Stimulated activated CD4-positive, alpha-beta T cell treated with anti-CD3 and anti-CD28 coated beads, Interleukin-2, amount 100 ng/mL, for 48 hours (primary cell): ENCODE measurements around the gene CNDP1.

Source experiments
- DNase-seq, 2 donors: peaks; one replicate each; pipeline ENCODE4 v3.0.0-alpha.2; 2020

Gene CNDP1

GRCh38 chr18:74507097-74507881, 27.0 kb upstream of the CNDP1 start:
- DNase-seq = no peak

GRCh38 chr18:74507927-74508326, 26.4 kb upstream of the CNDP1 start:
- no peak for DNase-seq

- DNase-seq = no peak
Measured at GRCh38 chr18:74508366-74508765, 25.9 kb upstream of the CNDP1 start.

- no peak for DNase-seq
Measured at GRCh38 chr18:74508821-74509225, 25.5 kb upstream of the CNDP1 start.

GRCh38 chr18:74509856-74510769, 24.2 kb upstream of the CNDP1 start:
- DNase-seq = no peak

- DNase-seq = no peak
Measured at GRCh38 chr18:74510770-74511095, 23.6 kb upstream of the CNDP1 start.

GRCh38 chr18:74511823-74512222, 22.5 kb upstream of the CNDP1 start:
- no peak for DNase-seq

GRCh38 chr18:74512321-74513053, 21.8 kb upstream of the CNDP1 start:
- no peak for DNase-seq

GRCh38 chr18:74513149-74513882, 21.0 kb upstream of the CNDP1 start:
- DNase-seq = no peak

- DNase-seq = no peak
Measured at GRCh38 chr18:74513883-74514205, 20.5 kb upstream of the CNDP1 start.

GRCh38 chr18:74514860-74515495, 19.3 kb upstream of the CNDP1 start:
- DNase-seq = no peak

- DNase-seq = no peak
Measured at GRCh38 chr18:74515620-74516231, 18.6 kb upstream of the CNDP1 start.

GRCh38 chr18:74516271-74517235, 17.7 kb upstream of the CNDP1 start:
- DNase-seq = no peak

GRCh38 chr18:74517236-74517630, 17.1 kb upstream of the CNDP1 start:
- no peak for DNase-seq

- DNase-seq = no peak
Measured at GRCh38 chr18:74518456-74519295, 15.6 kb upstream of the CNDP1 start.

GRCh38 chr18:74519320-74520095, 14.8 kb upstream of the CNDP1 start:
- no peak for DNase-seq

GRCh38 chr18:74520096-74520833, 14.0 kb upstream of the CNDP1 start:
- no peak for DNase-seq

GRCh38 chr18:74521068-74521725, 13.1 kb upstream of the CNDP1 start:
- no peak for DNase-seq
